ENCODE results near the gene RUVBL1. TPM values are rescaled to one million over a fixed set of nuclear protein-coding genes. Genes with fewer than 3 reads are reported as not detected.
"Not testable (repeated sequence)": the region's sequence is repeated elsewhere in the genome, so short reads cannot be mapped to it uniquely, and the experiment has no call there.

Gene RUVBL1
- total RNA-seq, 1 donor from 2014 or later, result 17.0 TPM

DNA sequence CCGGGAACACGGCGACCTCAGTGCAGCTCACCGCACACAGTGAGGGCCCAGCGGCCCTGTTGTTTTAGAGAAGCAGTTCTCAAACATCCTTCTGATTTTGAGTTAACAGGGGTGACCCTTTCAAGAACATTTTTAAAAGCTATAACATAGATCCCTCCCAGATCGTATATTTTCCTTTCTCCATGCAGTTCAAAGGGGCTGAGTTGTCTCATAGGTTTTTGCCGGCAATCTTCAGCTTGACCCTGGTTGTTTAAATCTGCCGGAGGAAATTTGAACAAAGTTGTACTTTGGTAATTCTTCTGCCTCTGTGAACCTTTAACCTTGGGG lies 44.0 kb upstream of the RUVBL1 start:
- H3K4me3 ChIP-seq, result no peak overlapping the region
- DNase-seq (no peak), ATAC-seq (no peak)
- H3K27ac ChIP-seq, result no peak overlapping the region
- TF ChIP-seq, protein P1, sequence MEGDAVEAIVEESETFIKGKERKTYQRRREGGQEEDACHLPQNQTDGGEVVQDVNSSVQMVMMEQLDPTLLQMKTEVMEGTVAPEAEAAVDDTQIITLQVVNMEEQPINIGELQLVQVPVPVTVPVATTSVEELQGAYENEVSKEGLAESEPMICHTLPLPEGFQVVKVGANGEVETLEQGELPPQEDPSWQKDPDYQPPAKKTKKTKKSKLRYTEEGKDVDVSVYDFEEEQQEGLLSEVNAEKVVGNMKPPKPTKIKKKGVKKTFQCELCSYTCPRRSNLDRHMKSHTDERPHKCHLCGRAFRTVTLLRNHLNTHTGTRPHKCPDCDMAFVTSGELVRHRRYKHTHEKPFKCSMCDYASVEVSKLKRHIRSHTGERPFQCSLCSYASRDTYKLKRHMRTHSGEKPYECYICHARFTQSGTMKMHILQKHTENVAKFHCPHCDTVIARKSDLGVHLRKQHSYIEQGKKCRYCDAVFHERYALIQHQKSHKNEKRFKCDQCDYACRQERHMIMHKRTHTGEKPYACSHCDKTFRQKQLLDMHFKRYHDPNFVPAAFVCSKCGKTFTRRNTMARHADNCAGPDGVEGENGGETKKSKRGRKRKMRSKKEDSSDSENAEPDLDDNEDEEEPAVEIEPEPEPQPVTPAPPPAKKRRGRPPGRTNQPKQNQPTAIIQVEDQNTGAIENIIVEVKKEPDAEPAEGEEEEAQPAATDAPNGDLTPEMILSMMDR (IDR thresholded peaks at IDR 0.05), result no peak
- intact Hi-C loops (cut with DNase I), result no loop called here
- H3K36me3 ChIP-seq, result no peaks in the 10 kb centered on the region
- no peaks in the 10 kb centered on the region for H3K27me3 ChIP-seq
- H3K4me1 ChIP-seq, result peaks cover 7% of the 10 kb centered on the region
- H3K9me3 ChIP-seq, result no peaks in the 10 kb centered on the region

- intact Hi-C loops (cut with DNase I), result no loop called here
- H3K27me3 ChIP-seq, result no peaks in the 10 kb centered on the region
- H3K27ac ChIP-seq, result no peak overlapping the region
- no peak for ATAC-seq
- H3K4me1 ChIP-seq, result peaks cover 7% of the 10 kb centered on the region
- H3K4me3 ChIP-seq, result no peak overlapping the region
- TF ChIP-seq, protein P1 (IDR thresholded peaks at IDR 0.05), result no peak
- no peak for DNase-seq
- no peaks in the 10 kb centered on the region for H3K9me3 ChIP-seq
- no peaks in the 10 kb centered on the region for H3K36me3 ChIP-seq
These were observed 43.4 kb upstream of the RUVBL1 start for GRCh38 chr3:128166971-128167453.

DNA sequence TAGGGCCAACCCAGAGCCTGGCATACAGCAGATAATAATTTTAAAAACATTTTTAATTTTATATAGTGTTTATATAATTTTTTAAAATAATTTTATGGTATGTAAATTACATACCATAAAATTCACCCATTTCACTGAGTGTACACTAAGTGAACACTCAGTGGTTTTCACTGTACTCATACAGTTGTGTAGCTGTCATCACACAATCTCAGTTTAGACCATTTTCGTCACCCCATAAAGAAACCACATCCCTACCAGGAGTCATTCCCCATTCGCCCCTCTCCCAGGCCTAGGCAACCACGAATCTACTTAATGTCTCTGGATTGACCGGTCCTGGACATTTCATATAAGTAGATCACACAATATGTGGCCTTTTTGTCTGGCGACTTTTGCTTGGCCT lies 39.8 kb upstream of the RUVBL1 start:
- DNase-seq, result no peak
- no peaks in the 10 kb centered on the region for H3K36me3 ChIP-seq
- H3K4me3 ChIP-seq, result no peak overlapping the region
- no peaks in the 10 kb centered on the region for H3K27me3 ChIP-seq
- intact Hi-C loops (cut with DNase I), result no loop called here
- no peak for ATAC-seq
- H3K9me3 ChIP-seq, result no peaks in the 10 kb centered on the region
- peaks cover 7% of the 10 kb centered on the region for H3K4me1 ChIP-seq
- H3K27ac ChIP-seq, result no peak overlapping the region
- TF ChIP-seq, protein P1 (IDR thresholded peaks at IDR 0.05), result no peak

- Histone ChIP-seq H3K4me3 (no peak overlapping the region), H3K27me3 (no peaks in the 10 kb centered on the region), H3K9me3 (no peaks in the 10 kb centered on the region), H3K4me1 (no peaks in the 10 kb centered on the region), H3K36me3 (no peaks in the 10 kb centered on the region), H3K27ac (no peak overlapping the region)
- intact Hi-C loops (cut with DNase I), result no loop called here
- TF ChIP-seq, protein P1 (IDR thresholded peaks at IDR 0.05), result no peak
- ATAC-seq, result no peak
- no peak for DNase-seq
These were observed 37.0 kb upstream of the RUVBL1 start for GRCh38 chr3:128160661-128161060.

- H3K27ac ChIP-seq, result no peak overlapping the region
- H3K36me3 ChIP-seq, result no peaks in the 10 kb centered on the region
- H3K27me3 ChIP-seq, result no peaks in the 10 kb centered on the region
- ATAC-seq (no peak), DNase-seq (no peak)
- no peak overlapping the region for H3K4me3 ChIP-seq
- intact Hi-C loops (cut with DNase I), result no loop called here
- peaks cover 8% of the 10 kb centered on the region for H3K4me1 ChIP-seq
- no peaks in the 10 kb centered on the region for H3K9me3 ChIP-seq
- TF ChIP-seq, protein P1 (IDR thresholded peaks at IDR 0.05), result no peak
These were observed 32.2 kb upstream of the RUVBL1 start for GRCh38 chr3:128155616-128156360.

- H3K4me1 ChIP-seq; H3K36me3 ChIP-seq; H3K9me3 ChIP-seq; H3K27me3 ChIP-seq; intact Hi-C loops (cut with DNase I); ATAC-seq; DNase-seq: not testable (repeated sequence)
- H3K4me3 ChIP-seq, result peak overlapping the region; percentile 96
- peak overlapping the region; percentile 89 for H3K27ac ChIP-seq
These were observed 30.7 kb upstream of the RUVBL1 start for GRCh38 chr3:128154354-128154753.

Measured in upper lobe of right lung (tissue), 1 donor.